Measurements from ENCODE around the gene VEGFD. TPM values are rescaled to one million over a fixed set of nuclear protein-coding genes. Genes with fewer than 3 reads are reported as not detected.

The VEGFD gene
- total and polyA plus RNA-seq, 2 donors (not counting 1 experiment from before 2014, with no cell fraction given): not detected

GRCh38 chrX:15350329-15350996 is 33.8 kb downstream of the VEGFD start:
- no peaks in the 10 kb centered on the region for H4K20me1 ChIP-seq (ENCODE audit: control insufficient read depth, insufficient read depth, low read length, poor library complexity, severe bottlenecking)
- no peaks in the 10 kb centered on the region for H3K4me1 Mint-ChIP-seq
- peak overlapping the region; percentile 27 for H3K27ac Mint-ChIP-seq
- H3K9me3 Mint-ChIP-seq (ENCODE audit: insufficient read depth): no peaks in the 10 kb centered on the region
- TF ChIP-seq CTCF (IDR thresholded peaks at IDR 0.05) (no peak), EZH2 (IDR thresholded peaks at IDR 0.05; ENCODE audit: borderline replicate concordance, insufficient read depth, low read depth, low read length, poor library complexity, severe bottlenecking) (no peak)
- WGBS (ENCODE audit: insufficient coverage): 37% methylated on average over 3 of the region's 8 CpGs
- no peak overlapping the region for H3K9ac ChIP-seq (ENCODE audit: low read length)
- H3K4me2 ChIP-seq (replicated peaks; ENCODE audit: low read depth, low read length, poor library complexity, severe bottlenecking): no peak overlapping the region
- no peak overlapping the region for H3K4me3 ChIP-seq (ENCODE audit: control extremely low read depth in 1 of 5, extremely low read depth in 1 of 5, insufficient read depth in 1 of 5, low read depth in 2 of 5, low read length in 4 of 5)
- no peaks in the 10 kb centered on the region for H3K4me1 ChIP-seq (ENCODE audit: control insufficient read depth in 2 of 2, insufficient read depth in 2 of 2, low read length in 2 of 2)
- no peaks in the 10 kb centered on the region for H3K27me3 Mint-ChIP-seq
- no peaks in the 10 kb centered on the region for H3K9me3 ChIP-seq (ENCODE audit: control extremely low read depth in 1 of 3, control insufficient read depth in 2 of 3, insufficient read depth in 1 of 3, low read length in 2 of 3)
- H3K79me2 ChIP-seq (ENCODE audit: control insufficient read depth, insufficient read depth, low read length): no peaks in the 10 kb centered on the region
- H3K27me3 ChIP-seq (replicated peaks in 1 of 4; ENCODE audit: control extremely low read depth in 1 of 4, control insufficient read depth in 3 of 4, insufficient read depth in 4 of 4, low read length in 3 of 4): peaks cover 0 to 4% (median 0%) of the 10 kb centered on the region in 4 experiments
- no peak overlapping the region for H2AFZ ChIP-seq (ENCODE audit: insufficient read depth, low read depth, low read length, poor library complexity, severe bottlenecking)
- no peaks in the 10 kb centered on the region for H3K36me3 ChIP-seq (replicated peaks in 1 of 2; ENCODE audit: control extremely low read depth in 1 of 2, control insufficient read depth in 1 of 2, extremely low read depth in 1 of 2, insufficient read depth in 2 of 2, low read length in 1 of 2)
- no peak for DNase-seq
- CTCF ChIA-PET: interaction anchor here (0.6 to 3.0 kb wide), 5 partner anchors 9 to 432 kb away, joined by 3 to 36 read pairs (median 4); no protein-coding TSS in a partner anchor
- no peak overlapping the region for H3K27ac ChIP-seq (ENCODE audit: low read length in 2 of 2)
- H3K4me3 Mint-ChIP-seq: no peak overlapping the region
- ATAC-seq (ENCODE audit: low read depth): no peak
- POLR2A ChIA-PET: no interaction called here
- intact Hi-C loops (cut with micrococcal nuclease): no loop called here

- H3K27me3 Mint-ChIP-seq: peaks cover 1% of the 10 kb centered on the region
- Histone ChIP-seq H4K20me1 (ENCODE audit: control insufficient read depth, insufficient read depth, low read length, poor library complexity, severe bottlenecking) (no peaks in the 10 kb centered on the region), H2AFZ (ENCODE audit: insufficient read depth, low read depth, low read length, poor library complexity, severe bottlenecking) (no peak overlapping the region), H3K27me3 (replicated peaks in 1 of 4; ENCODE audit: control extremely low read depth in 1 of 4, control insufficient read depth in 3 of 4, insufficient read depth in 4 of 4, low read length in 3 of 4) (peaks cover 0 to 4% (median 0%) of the 10 kb centered on the region in 4 experiments), H3K4me2 (replicated peaks; ENCODE audit: low read depth, low read length, poor library complexity, severe bottlenecking) (no peak overlapping the region), H3K9me3 (ENCODE audit: control extremely low read depth in 1 of 3, control insufficient read depth in 2 of 3, insufficient read depth in 1 of 3, low read length in 2 of 3) (no peaks in the 10 kb centered on the region), H3K9ac (ENCODE audit: low read length) (no peak overlapping the region), H3K4me1 (ENCODE audit: control insufficient read depth in 2 of 2, insufficient read depth in 2 of 2, low read length in 2 of 2) (no peaks in the 10 kb centered on the region), H3K4me3 (ENCODE audit: control extremely low read depth in 1 of 5, extremely low read depth in 1 of 5, insufficient read depth in 1 of 5, low read depth in 2 of 5, low read length in 4 of 5) (no peak overlapping the region), H3K27ac (ENCODE audit: low read length in 2 of 2) (no peak overlapping the region), H3K36me3 (replicated peaks in 1 of 2; ENCODE audit: control extremely low read depth in 1 of 2, control insufficient read depth in 1 of 2, extremely low read depth in 1 of 2, insufficient read depth in 2 of 2, low read length in 1 of 2) (no peaks in the 10 kb centered on the region), H3K79me2 (ENCODE audit: control insufficient read depth, insufficient read depth, low read length) (no peaks in the 10 kb centered on the region)
- no peaks in the 10 kb centered on the region for H3K4me1 Mint-ChIP-seq
- intact Hi-C loops (cut with micrococcal nuclease): loop anchor here (1.0 to 2.0 kb wide), 2 partner anchors 119 to 1096 kb away; no protein-coding TSS in a partner anchor
- H3K4me3 Mint-ChIP-seq: no peak overlapping the region
- DNase-seq: peak; percentile 48
- CTCF ChIA-PET: interaction anchor here (0.8 to 3.0 kb wide), 9 partner anchors 9 to 1347 kb away, joined by 3 to 36 read pairs (median 4); no protein-coding TSS in a partner anchor
- POLR2A ChIA-PET: no interaction called here
- TF ChIP-seq CTCF (IDR thresholded peaks at IDR 0.05) (peak; percentile 49), EZH2 (IDR thresholded peaks at IDR 0.05; ENCODE audit: borderline replicate concordance, insufficient read depth, low read depth, low read length, poor library complexity, severe bottlenecking) (no peak)
- ATAC-seq (ENCODE audit: low read depth): peak; percentile 31
- H3K27ac Mint-ChIP-seq: no peak overlapping the region
- H3K9me3 Mint-ChIP-seq (ENCODE audit: insufficient read depth): no peaks in the 10 kb centered on the region
- 57% methylated on average over 1 of the region's 2 CpGs for WGBS (ENCODE audit: insufficient coverage)
Observed at GRCh38 chrX:15349046-15349445, 35.2 kb downstream of the VEGFD start.

All from B cell (primary cell).